GM12865 (cell line): Measurements from ENCODE around the gene STAC.
"Not testable (repeated sequence)": the region's sequence is repeated elsewhere in the genome, so short reads cannot be mapped to it uniquely, and the experiment has no call there.

ENCODE experiments used
- DNase-seq: peaks from one replicate; pipeline ENCODE4 v3.0.0; 2010; ENCODE audit warnings: low read depth
- H3K4me3 ChIP-seq: 2 replicates; pipeline ENCODE4 v1.5.1; 2011; ENCODE audit warnings: mild to moderate bottlenecking, low read depth, low read length, control low read depth
- TF ChIP-seq, protein P1 (sequence below): IDR thresholded peaks from 2 replicates; pipeline ENCODE4 v1.5.1; 2011; ENCODE audit warnings: low read length, control low read depth, low read depth, inconsistent platforms; ENCODE audit not compliant: insufficient read depth; ENCODE audit errors: missing control alignments

The STAC gene

DNA sequence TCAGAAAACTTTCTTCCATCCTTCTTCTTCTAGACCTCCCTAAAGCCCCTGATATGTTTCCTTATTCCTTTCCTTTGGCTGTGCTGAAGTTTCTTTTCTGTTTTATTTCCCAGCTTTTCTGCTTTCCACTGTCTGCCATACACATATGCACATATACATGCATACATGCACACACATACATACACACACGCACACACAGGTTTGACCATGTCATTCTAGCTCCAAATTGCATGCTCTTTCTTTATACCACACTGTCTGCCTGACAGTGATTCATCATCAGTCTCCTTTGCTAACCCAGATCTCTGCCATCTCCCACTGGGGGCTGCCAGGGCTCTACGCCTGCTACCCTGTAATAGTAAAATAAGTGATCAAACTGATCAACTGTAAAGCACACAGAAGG is 181.3 kb downstream of the STAC start:
- no peak overlapping the region for H3K4me3 ChIP-seq
- DNase-seq = no peak
- TF ChIP-seq, protein P1, sequence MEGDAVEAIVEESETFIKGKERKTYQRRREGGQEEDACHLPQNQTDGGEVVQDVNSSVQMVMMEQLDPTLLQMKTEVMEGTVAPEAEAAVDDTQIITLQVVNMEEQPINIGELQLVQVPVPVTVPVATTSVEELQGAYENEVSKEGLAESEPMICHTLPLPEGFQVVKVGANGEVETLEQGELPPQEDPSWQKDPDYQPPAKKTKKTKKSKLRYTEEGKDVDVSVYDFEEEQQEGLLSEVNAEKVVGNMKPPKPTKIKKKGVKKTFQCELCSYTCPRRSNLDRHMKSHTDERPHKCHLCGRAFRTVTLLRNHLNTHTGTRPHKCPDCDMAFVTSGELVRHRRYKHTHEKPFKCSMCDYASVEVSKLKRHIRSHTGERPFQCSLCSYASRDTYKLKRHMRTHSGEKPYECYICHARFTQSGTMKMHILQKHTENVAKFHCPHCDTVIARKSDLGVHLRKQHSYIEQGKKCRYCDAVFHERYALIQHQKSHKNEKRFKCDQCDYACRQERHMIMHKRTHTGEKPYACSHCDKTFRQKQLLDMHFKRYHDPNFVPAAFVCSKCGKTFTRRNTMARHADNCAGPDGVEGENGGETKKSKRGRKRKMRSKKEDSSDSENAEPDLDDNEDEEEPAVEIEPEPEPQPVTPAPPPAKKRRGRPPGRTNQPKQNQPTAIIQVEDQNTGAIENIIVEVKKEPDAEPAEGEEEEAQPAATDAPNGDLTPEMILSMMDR = no peak

DNA sequence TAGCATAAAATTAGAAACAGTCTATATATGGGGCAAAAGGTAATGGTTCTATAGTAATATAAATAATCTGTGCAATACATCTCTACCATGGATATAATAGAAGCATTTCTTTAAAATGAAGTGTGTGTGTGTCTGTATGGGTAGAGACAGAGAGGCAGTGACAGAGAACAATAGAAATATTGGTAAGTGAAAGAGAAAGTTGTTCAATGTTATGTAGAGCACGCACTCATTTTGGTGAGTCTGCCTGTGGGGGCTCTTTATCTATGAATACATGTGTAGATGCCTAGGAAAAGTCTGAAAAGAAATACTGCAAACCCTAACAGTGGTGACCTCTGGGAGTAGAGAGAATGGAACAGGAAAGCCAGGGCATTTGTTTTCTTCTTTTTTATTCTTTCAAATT is 182.6 kb downstream of the STAC start:
- no peak overlapping the region for H3K4me3 ChIP-seq
- TF ChIP-seq, protein P1 = no peak
- DNase-seq = no peak

DNA sequence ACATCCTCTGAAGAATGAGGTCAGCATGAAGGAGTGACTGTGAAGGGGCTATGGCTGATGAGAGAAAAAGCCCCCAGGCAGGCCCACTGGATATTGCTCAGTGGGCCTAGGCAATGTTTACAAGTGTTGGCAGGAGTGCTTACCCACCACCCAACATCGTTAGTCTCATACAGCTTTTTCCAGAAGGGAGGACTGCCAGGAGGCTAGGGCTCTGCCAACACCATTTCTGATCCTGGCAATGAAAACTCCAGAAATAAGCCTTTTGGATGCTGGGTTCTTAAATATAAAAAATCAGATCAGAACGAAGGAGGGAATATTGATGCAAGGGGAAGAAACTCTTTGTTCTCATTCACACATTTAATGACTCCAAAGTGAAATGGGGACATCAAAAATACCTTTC is 194.9 kb downstream of the STAC start:
- no peak overlapping the region for H3K4me3 ChIP-seq
- TF ChIP-seq, protein P1 = no peak
- DNase-seq = no peak

DNA sequence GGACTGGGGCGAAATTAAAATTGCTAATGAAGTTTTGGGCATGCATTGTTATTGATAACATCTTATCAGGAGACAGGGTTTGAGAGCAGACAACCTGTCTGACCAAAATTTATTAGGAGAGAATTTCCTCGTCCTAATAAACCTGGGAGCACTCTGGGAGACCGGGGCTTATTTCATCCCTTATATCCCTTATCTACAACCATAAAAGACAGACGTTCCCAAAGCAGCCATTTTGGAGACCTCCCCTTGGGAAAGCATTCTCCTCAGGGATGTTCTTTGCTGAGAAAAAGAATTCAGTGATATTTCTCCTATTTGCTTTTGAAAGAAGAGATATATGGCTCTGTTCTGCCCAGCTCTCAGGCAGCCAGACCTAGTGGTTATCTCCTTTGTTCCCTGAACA is 198.1 kb downstream of the STAC start:
- not testable (repeated sequence) for H3K4me3 ChIP-seq, DNase-seq

DNA sequence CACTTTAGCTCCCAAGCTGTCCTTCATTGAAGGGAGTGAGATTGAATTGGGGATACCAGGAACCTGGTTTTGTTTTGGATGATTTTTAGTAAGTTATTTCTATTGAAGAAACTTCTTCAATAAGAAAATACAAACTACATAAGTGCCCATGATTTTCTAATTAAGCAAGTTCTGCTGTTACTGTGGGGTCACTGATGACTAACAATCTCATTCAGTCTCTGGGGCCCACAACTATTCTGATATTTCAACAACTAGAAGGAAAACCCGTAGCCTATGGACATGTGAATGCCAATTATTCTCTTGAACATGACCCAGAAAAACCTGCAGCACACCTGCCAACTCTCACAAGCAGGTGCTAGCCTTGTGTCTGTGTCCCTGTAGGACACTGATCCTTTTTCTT is 199.4 kb downstream of the STAC start:
- H3K4me3 ChIP-seq = no peak overlapping the region
- DNase-seq = no peak
- TF ChIP-seq, protein P1 = no peak

DNA sequence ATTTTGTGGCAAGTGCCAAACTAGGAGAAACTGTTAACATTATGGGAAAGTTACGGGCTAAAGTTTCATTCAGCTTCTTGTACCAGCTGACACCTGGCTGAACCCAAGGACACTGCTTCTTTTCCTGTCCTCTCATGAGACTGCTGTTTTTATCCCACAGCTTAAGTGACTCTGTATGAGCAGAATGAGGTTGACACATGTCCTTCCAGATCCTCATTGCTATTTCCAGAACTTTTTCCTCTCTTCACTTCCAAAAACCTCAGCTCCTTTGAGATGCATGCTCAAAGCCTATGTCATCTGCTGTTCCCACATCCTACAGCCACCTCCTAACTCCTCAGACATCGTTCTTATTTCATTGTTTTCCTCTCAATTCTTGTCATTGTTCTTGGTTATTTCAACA is 200.4 kb downstream of the STAC start:
- DNase-seq = no peak
- TF ChIP-seq, protein P1 = no peak
- no peak overlapping the region for H3K4me3 ChIP-seq

DNA sequence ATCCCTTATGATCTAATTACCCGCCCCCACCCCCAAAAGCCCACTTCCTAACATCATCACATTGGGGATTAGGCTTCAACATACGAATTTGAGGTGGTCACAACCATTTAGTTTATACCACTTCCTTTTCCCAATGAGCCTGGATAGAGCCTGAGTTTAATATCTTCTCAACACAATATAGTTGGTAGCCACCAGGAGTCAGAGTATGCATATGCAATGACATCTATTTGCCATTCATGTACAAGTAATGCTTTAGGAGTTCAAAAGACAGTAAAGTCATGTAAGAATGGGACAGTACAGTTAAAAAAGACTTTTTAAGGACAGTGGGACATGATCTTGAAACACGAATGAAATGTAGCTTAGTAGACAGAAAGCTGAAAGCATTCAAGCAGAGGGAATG is 211.7 kb downstream of the STAC start:
- DNase-seq = no peak
- TF ChIP-seq, protein P1 = no peak
- H3K4me3 ChIP-seq = no peak overlapping the region

DNA sequence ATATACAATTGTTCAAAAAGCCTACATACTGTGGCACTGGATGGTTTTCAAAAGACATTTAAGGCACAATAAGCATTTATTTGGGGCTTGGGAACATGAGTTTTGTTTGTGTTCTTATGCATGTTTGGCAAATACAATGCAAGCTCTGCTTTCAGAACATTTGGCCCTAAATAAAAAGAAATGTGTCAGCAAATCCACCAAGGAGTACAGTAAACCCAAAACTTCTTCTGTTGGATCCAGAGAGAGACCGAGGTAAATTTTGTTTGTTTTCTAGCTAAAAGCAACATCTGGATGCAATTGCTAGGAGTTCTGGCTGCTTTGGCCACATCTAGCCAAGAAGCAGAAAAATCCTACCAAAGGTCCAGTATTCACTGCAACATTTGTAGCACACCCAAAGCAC is 215.2 kb downstream of the STAC start:
- DNase-seq = no peak
- no peak overlapping the region for H3K4me3 ChIP-seq
- TF ChIP-seq, protein P1 = no peak
